UCSD-AML1 (cell line): ENCODE measurements around the gene TRPM4.
"Not testable (repeated sequence)": the region's sequence is repeated elsewhere in the genome, so short reads cannot be mapped to it uniquely, and the experiment has no call there.

Experiments
- DNase-seq: peaks from one replicate; lab custom pipeline; 2025; ENCODE audit not compliant: unreplicated experiment; lab: John Stamatoyannopoulos, UW

The TRPM4 gene

DNA sequence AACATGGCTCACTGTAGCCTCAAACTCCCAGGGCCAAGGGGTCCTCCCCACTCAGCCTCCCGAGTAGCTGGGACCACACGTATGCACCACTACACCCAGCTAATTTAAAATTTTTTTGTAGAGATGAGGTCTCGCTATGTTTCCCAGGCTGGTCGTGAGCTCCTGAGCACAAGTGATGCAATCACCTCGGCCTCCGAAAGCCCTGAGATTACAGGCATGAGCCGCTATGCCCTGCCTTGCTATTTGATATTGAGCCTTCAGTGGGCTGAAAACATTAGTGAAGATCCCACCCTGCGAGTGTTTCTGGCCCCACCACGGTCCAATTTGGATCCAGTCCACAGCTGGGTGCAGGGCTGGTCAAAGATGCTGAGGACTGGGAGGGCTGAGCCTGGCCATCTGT lies 65.9 kb downstream of the TRPM4 start:
- no peak for DNase-seq

DNA sequence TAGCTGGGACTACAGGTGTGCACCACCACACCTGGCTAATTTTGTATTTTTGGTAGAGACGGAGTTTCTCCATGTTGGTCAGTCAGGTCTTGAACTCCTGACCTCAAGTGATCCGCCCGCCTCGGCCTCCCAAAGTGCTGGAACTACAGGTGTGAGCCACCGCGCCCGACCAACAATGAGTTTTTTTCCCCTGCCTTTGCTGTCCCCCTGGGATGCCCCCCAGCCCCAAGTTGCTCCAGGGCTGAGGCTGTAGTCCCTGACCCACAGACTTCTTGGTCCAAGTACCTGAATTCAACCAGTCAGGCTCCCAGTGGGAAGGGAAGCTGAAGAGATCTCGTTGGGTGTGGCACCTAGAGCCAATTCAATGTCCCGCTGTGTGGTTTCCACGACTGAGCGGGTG lies 66.8 kb downstream of the TRPM4 start:
- DNase-seq = not testable (repeated sequence)

DNA sequence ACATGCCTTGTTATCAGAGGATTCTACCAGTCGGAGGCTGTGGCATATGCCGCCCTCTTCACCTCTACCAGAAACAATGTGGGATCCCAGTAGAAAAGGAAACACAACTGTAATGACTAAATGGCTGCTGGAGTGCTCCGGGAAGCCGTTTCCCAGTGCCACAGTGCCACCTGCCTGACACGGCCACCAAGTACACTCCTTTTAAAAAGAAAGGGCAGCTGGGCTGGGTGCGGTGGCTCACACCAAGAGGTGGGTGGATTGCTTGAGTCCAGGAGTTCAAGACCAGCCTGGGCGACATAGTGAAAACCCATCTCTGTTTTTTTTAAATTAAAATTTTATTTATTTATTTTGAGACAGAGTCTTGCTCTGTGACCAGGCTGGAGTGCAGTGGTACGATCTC lies 67.3 kb downstream of the TRPM4 start:
- peak; percentile 75 for DNase-seq

DNA sequence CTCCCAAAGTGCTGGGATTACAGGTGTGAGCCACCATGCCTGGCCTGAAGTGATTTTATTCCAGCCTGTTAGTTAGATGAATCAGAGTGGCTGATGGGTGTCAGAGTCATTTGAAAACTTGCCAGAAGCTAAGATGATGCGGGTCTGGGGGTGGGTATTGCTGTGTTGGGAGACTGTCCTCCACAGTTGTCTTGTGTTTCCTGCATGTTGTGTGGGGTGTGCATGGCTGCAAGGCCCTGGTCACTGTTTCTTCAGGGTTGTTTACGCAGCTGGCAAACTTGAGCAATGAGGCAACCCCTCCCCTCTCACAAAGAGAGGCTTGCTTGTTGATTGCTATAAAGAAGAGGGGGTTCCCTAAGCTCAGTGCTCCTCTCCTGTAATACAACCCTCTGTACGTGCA lies 71.8 kb downstream of the TRPM4 start:
- DNase-seq = no peak

DNA sequence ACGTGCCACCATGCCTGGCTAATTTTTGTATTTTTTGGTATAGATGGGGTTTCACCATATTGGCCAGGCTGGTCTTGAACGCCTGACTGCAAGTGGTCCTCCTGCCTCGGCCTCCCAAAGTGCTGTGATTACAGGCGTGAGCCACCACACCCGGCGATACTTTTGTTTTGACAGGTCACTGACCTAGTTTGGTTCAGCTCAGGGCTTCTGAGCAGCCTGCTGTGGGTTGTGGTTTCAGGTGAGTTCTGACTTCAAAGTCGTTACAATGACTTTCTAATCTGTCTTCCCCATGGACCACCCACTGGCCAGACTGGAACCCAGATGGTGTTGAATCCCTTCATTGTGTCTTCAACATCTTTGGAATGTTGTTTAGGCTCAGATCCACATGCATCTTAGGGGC lies 73.8 kb downstream of the TRPM4 start:
- no peak for DNase-seq

DNA sequence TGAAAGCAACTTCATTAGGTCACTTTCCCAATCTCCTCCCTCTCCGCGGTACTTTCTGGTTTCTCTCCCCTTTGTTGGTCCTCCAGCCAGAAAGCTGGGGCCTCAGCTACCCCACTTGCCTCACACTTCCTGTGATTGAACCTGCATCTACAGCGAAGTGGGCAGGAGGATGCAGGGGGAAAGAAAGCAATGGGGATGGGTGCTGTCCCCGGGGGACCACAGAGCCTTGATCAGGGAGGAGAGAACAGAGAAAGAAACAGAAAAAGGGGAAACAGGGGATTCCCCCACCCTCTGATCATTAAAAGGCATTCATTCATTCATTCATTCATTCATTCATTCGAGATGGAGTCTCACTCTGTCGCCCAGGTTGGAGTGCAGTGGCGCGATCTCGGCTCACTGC lies 74.2 kb downstream of the TRPM4 start:
- DNase-seq = no peak

DNA sequence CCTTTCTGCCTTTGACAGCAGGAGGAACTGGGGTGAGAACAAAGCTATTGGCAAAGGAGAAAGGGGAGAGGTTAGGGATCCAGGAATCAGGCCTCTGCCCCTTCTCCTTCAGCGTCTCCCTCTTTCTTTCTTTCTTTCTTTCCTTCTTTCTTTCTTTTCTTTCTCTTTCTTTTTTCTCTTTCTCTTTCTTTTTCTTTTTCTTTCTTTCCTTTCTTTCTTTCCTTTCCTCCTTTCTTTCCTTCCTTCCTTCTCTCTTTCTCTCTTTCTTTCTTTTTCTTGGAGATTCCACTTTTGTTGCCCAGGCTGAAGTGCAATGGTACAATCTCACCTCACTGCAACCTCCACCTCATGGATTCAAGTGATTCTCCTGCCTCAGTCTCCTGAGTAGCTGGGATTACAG lies 75.6 kb downstream of the TRPM4 start:
- no peak for DNase-seq

DNA sequence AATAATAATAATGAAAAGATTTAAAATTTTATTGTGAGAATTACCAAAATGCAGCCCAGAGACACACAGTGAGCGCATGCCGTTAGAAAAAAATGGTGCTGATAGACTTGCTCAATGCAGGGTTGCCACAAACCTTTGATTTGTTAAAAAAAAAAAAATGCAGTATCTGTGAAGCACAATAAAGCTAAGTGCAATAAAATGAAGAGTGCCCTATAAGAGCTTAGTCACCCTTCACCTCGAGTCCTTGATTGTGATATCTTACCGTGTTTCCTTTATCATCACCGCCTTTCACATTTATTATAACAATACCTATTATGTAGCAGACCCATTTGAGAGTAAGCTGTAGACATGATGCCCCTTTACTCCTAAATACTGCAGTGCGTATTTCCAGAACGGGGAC lies 84.2 kb downstream of the TRPM4 start:
- DNase-seq = no peak

DNA sequence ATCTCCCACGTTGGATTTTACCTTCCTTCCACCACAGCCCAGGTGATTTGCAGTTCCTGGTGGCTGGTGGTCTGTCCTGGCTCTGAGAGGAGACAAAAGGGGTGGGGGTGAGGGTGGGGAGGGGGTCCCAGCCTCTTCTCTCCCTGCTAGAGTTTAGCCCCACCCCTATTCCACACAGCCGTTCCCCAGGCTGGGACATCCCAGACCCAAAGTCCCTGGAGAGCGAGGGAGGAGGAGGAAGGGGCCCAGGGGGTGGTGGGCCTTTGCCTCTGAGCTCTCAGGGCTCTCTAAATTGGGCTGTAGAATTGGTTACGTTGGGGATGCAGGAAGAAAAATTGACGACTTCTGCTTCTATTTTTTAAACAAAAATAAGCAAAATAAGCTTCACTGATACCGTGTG lies 85.5 kb downstream of the TRPM4 start:
- DNase-seq = no peak

DNA sequence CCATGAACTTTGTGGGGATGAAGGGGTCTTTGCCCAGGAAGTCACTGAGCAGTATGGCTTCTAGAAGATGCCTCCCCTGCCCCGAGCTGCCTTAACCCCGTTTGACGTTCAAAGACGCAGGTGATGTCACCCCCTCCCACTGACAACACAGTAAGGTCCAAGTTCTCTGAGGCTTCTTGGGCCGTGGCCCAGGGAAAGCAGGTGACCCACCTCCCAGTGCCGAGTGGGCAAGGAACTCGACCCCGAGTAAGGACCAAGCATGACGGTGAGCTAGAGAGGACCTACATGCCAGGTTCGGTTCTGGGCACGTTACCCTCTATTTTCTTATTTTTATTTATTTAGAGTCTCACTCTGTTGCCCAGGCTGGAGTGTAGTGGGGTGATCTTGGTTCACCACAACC lies 86.1 kb downstream of the TRPM4 start:
- DNase-seq = no peak

DNA sequence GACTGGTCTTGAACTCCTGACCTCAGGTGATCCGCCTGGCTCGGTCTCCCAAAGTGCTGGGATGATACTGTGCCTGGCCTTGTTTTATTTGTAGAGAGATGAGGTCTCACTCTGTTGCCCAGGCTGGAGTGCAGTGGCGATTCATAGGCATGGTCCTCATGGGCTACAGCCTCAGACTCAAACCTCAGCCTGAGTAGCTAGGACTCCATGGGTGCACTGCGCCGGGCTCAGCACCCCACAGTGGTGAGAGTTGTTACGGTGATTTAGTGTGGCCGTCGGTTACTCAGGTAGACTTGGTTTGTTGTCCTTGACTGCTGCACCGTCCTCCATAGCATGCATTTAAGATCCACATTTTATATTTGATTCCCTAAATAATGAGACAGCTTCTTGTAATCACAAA lies 86.7 kb downstream of the TRPM4 start:
- DNase-seq = no peak

DNA sequence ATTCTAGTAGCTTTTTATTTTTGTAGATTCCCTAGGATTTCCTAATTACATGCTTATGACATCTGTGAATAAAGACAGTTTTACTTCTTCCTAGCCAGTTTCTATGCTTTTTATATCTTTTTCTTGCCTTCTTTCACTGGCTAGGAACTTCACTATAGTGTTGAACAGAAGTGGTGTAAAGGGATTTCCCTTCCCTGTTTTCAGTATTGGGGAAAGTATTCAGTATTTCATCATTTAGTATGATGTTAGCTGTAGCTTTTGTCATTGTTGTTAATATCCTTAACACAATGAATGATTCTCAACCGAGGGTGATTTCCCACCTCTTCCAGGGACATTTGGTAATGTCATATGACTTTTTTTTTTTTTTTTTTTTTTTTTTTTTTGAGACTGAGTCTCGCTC lies 90.1 kb downstream of the TRPM4 start:
- no peak for DNase-seq

DNA sequence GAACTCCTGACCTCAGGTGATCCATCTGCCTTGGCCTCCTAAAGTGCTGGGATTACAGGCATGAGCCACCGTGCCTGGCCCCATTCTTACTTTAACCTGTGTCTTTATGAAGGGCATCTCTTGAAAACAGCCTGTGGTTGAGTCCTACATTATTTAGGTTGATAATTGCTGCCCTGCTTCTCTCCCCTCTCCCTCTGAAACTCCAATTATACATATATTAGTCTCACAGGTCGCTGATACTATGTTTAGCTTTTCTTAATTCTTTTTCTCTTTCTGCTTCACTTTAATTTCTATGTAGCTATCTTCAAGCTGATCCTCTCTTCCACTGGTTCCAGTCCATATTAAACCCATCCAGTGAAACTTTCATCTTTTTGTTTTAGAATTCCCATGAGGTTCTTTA lies 92.3 kb downstream of the TRPM4 start:
- DNase-seq = no peak

DNA sequence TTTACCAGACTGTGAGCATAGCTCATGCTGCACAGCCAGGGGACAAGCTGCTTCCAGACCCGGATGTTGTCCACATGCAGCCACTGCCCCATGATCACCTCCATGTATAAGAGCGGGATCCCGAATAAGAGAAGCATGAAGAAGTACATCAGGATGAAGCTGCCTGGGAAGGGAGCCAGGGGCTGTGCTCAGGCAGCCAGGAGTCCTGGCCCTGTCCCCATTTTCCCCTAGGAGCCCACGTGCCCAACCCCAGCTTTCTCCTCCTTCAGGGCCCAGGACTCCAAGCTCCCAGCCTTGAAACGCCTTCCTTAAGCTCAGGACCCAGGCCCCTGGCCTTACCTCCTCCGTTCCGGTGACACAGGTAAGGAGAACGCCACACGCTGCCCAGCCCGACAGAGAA lies 98.1 kb downstream of the TRPM4 start:
- no peak for DNase-seq

DNA sequence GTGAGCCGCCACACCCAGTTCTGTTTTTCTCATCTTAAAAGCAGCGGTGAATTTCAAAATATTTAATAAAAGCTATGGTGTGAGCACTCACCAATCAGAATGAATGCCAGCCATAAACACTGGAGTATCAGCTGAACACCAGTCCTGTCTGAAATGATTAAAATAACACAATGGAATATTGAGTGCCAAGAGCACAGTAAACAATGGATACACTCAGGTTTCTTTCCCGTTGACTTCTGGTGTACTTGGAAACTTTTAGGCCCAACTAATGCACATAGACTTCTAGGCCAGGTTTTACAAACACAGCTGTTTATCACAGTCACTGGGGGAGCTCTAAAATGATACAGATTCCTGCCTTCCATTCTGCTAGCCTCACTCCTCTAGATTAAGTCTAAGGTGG lies 99.1 kb downstream of the TRPM4 start:
- DNase-seq = no peak
